T-helper 9 cell (primary cell): ENCODE measurements around the gene RDH16.
A peak's percentile ranks its signal among the peaks of the same experiment; 100 is the strongest.

Experiments
- DNase-seq: peaks from one replicate; pipeline ENCODE4 v3.0.0-alpha.2; 2020
- total RNA-seq, 2 donors: gene quantifications; one replicate each; lab custom pipeline; 2026; lab: John Stamatoyannopoulos, UW

RDH16 gene
- 0 to 1.4 reads per million in 2 donors for total RNA-seq

DNA sequence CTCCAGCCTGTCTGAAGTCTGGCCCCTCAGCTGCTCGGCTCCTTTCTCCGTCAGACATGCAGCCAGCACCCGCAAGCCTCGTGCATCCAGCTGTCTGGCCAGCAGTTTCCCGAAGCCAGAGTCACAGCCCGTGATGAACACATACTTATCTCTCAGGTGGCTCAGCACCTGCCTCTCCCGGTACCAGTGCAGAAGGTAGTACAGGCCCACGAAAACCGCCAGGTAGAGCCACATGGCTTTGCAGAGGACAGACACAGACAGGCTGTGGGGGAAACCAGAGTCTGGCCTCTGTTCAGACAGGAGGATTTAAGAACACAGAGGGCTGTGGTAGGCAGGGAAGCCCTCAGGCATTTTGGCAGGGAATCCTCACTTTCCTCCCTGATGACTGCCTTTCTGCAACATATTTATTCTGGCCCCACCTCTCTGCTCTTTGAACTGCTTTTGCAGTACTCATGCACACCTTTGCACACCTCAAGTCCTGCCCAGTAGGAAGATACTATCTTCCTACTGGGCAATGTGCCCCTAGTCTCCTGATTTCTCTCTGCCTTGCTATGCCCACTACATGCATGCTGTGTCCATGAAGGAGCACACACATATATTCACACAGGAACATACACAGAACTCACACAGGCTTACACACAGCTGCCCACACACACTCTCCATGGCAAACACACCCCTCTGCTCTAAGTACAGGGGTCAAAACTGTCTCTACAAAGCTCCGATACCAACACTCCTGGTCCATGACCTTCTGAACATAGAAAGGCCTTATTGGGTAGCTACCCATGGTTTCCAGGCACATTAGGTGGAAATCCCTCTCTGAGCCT, at the start of gene RDH16:
TSS of gene RDH16 (minus strand) at position 380 of the 824 bp plus-strand sequence. CDS start at position 234, 146 bp downstream.
- DNase-seq = no peak

GRCh38 chr12:57006809-57007475, 49.5 kb upstream of the RDH16 start:
- DNase-seq = no peak

DNA sequence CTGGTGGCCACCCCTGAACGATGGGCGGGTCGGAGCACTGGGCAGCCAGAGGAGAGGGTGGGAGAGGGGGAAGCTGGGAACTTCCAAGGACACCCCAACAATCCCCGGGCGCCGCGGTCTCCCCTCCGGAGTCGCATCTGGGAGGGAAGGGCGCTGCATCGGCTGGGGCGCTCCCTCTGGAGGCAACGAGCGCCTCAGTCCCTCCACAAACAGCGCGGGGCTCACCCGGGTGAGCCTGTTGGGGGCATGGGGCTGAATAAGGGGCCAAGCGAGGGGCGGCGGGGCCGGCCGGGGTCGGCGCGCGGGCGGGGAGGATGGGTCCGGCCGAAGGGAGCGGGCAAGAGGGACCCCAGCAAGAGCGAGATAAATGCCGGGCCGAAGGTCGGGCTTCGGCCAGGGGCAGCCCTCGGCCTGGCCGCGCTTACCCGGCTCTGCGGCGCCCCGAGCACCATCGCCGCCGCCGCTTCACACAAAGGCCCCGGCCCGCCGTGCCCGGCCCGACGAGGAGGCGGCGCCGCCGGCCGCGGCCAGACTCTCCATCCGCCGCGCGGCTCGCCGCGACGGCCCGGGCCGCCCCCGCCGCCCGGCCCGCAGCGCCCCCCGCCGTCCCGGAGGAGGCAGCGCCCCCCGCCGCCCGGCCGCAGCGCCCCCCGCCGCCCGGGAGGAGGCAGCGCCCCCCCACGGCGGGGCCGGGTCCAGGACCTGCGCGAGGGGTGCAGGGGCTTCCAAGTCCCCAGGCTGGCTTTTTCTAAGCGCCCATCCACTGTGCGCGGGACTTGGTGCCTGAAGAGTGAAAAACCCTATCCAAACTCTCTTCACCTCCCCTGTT, 48.8 kb upstream of the RDH16 start, which contains the start of gene ZBTB39:
TSS of gene ZBTB39 (minus strand) at position 567 of the 829 bp plus-strand sequence. CDS start 1,629 bp downstream, outside the sequence.
- peak; percentile 63 for DNase-seq

DNA sequence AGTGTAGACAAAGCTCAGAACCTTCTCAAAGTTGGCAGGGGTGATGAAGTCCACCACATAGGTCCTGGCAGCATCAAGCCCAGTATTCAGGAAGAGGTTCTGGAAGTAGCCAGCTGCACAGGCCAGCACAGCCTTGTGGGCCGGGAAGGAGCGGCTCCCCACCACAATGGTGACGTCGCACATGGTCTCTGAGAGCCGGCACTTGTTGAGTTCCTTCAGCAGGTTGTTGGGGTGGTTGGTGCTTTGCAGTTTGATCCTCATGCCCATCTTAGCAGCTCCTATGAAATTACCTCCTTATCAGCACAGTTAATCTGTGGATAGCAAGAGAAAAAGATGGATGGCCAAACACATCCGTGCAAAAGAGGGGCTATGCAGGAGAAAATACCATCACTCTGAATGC, 47.2 kb upstream of the RDH16 start:
- no peak for DNase-seq

- DNase-seq = no peak
Measured at GRCh38 chr12:57003395-57003794, 46.0 kb upstream of the RDH16 start.

DNA sequence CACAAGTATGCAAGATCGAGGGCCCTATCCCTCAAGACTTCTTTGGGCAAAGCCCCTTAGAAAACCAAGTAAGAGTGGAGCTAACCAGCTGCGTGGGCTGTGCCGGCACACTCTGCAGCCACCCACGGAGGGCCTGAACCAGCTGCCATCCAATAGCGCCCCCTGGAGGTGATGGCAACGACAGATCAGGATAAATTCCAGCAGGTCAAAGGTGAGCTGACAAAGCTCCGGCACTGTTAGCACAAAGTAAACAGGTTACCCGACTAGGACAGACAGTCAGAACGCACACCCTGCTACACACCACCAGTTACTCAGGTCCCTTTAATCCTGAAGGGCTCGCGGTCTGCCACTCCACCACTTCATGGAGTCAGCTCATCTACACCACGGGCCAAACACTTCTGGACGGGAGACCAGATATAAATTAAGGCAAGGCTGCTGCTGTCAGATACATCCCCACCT, 44.1 kb upstream of the RDH16 start:
- DNase-seq = peak; percentile 74

- no peak for DNase-seq
Measured at GRCh38 chr12:57000393-57000792, 43.0 kb upstream of the RDH16 start.

GRCh38 chr12:56999456-56999855, 42.0 kb upstream of the RDH16 start:
- DNase-seq = no peak

DNA sequence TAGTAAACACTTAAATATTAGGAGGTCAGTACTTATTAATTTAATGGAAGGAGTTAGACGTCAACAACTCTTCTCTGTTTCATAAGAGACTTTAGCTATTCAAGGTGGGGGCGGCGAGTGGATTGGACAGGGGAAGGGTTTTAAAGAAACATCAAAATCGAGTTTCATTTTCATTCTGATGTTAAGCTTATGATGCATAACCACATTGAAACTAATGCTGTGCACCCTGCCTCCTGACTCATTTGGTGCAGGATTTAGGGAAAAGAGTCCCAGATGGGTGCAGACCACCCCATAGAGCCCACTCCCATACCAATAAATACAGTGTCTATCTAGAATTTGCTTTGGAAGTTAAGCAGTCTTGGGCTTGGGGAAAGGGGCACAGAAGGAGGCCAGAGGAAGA, 41.6 kb upstream of the RDH16 start:
- no peak for DNase-seq

DNA sequence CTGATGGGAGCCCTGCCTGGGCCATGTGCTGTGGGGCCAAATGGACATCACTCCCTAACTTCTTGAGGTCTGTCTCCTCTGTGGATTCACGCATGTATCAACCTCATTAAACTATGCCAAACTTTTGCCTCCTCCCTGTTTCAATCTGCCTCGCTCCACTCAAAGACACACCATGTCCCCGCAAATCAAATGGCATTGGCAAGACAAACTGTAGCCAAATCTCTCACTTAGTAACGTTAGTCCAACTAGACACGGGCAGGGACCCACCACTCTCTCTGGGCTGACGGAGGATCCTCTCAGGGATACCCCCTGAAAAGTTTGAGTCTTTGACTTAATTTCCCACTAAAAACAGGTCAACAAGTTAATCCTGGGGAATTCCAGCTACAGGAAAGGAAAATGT, 40.9 kb upstream of the RDH16 start:
- no peak for DNase-seq

- DNase-seq = no peak
Measured at GRCh38 chr12:56996793-56997545, 39.6 kb upstream of the RDH16 start.

DNA sequence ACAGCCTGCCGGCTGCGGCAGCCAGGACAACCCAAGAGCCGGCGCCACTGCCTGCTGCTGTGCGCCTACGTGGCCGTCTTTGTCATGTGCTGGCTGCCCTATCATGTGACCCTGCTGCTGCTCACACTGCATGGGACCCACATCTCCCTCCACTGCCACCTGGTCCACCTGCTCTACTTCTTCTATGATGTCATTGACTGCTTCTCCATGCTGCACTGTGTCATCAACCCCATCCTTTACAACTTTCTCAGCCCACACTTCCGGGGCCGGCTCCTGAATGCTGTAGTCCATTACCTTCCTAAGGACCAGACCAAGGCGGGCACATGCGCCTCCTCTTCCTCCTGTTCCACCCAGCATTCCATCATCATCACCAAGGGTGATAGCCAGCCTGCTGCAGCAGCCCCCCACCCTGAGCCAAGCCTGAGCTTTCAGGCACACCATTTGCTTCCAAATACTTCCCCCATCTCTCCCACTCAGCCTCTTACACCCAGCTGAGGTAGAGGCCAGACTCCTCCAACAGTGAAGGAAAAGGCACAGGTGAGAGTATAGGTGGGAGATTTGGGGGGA, 38.6 kb upstream of the RDH16 start:
- DNase-seq = no peak

DNA sequence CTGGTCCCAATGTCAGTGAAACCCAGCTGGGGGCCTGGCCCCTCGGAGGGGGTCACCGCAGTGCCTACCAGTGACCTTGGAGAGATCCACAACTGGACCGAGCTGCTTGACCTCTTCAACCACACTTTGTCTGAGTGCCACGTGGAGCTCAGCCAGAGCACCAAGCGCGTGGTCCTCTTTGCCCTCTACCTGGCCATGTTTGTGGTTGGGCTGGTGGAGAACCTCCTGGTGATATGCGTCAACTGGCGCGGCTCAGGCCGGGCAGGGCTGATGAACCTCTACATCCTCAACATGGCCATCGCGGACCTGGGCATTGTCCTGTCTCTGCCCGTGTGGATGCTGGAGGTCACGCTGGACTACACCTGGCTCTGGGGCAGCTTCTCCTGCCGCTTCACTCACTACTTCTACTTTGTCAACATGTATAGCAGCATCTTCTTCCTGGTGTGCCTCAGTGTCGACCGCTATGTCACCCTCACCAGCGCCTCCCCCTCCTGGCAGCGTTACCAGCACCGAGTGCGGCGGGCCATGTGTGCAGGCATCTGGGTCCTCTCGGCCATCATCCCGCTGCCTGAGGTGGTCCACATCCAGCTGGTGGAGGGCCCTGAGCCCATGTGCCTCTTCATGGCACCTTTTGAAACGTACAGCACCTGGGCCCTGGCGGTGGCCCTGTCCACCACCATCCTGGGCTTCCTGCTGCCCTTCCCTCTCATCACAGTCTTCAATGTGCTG, 38.0 kb upstream of the RDH16 start:
- DNase-seq = no peak

- DNase-seq = no peak
Measured at GRCh38 chr12:56994231-56994746, 36.9 kb upstream of the RDH16 start.

GRCh38 chr12:56993346-56993745, 35.9 kb upstream of the RDH16 start:
- no peak for DNase-seq

- DNase-seq = no peak
Measured at GRCh38 chr12:56991319-56992246, 34.2 kb upstream of the RDH16 start.

DNA sequence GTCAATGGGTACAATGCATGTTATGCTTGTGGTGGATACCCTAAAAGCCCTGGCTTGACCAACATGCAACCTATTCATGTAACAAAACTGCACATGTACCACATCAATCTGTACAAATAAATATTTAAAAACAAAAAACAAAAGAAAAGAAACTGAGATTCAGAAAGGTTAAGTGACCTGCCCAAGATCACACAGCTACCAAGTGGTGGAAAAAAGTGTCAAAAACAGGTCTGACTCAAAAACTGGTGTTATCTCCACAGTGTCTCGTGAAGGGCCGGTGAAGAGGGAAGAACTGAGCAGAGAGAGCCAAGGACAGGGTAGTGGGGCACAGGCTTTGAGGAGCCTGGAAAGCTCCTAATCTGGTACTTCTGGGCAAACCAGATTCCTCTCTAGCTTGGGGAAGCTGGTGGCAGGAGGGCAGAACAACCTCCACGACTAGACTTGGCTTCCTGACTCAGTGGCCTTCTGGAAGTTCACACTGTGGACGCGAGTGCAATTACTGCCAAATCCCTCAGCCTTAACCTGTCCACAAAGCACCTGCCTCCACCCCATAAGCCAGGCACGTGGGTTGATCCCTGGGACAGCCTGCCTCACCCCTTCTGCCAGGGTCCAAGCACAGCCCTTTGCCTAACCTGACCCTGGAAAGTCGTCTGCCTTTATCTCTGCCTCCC, 33.4 kb upstream of the RDH16 start:
- DNase-seq = no peak

GRCh38 chr12:56989861-56990610, 32.6 kb upstream of the RDH16 start:
- no peak for DNase-seq
